Stimulated activated CD4-positive, alpha-beta T cell treated with anti-CD3 and anti-CD28 coated beads, Interleukin-2, amount 100 ng/mL, for 4 hours (primary cell): Measurements from ENCODE around the gene TRIM5.

Experiments
- DNase-seq: peaks from one replicate; pipeline ENCODE4 v3.0.0-alpha.2; 2020; ENCODE audit warnings: low read depth

The TRIM5 gene

GRCh38 chr11:5624489-5625279 lies 60.2 kb downstream of the TRIM5 start, which contains the start of gene TRIM34:
TRIM34 (plus strand) TSS chr11:5625001; CDS start chr11:5632332, 7,331 bp downstream.
- peak; percentile 67 for DNase-seq

GRCh38 chr11:5622802-5623201 lies 62.1 kb downstream of the TRIM5 start:
- DNase-seq: no peak

GRCh38 chr11:5621580-5621979 lies 63.3 kb downstream of the TRIM5 start:
- no peak for DNase-seq

- DNase-seq: no peak
Measured at GRCh38 chr11:5620651-5621521, 64.0 kb downstream of the TRIM5 start.

GRCh38 chr11:5618807-5619206 lies 66.1 kb downstream of the TRIM5 start:
- no peak for DNase-seq
